Measurements from ENCODE around the gene S100G. TPM values are rescaled to one million over a fixed set of nuclear protein-coding genes. Genes with fewer than 3 reads are reported as not detected.
A peak's percentile ranks its signal among the peaks of the same experiment; 100 is the strongest.

S100G gene
- total and polyA plus RNA-seq, 2 experiments from 2014 or later = not detected

DNA sequence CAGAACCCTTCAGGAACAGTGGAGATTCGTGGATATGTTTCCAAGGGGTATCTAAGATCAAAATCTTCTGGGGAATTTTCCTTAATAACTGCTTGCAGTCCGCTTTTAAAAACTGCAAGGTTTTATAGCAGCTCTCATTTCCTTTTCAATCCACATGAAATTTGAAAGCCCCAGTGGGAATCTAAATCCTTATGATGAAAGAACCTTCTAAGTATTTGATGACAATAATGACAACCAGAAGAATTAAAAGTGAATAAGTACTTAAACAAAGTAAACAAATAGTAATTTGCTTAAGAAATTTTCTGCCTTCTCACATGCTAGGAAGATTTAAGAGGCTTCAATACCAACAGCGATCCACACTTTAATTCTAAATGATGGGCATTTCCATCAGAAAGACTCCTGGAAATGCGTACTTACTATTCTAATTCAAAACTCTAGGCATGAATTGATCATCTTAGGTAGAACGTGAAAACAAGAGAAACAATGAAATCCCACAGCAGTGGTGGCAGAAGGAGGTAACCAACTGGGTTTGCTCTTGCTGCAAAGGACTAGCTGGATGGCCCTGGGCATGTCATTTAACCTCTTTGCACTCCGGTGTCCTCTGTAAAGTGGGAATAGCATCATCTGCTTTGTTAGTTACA is 37.6 kb upstream of the S100G start:
- peaks cover 7% of the 10 kb centered on the region; the same call in 1 of the 2 replicates for H3F3A ChIP-seq (replicated peaks; ENCODE audit: low read depth)
- H3K27ac ChIP-seq (ENCODE audit: low read depth) = peak overlapping the region; percentile 86
- no peaks in the 10 kb centered on the region for H3K27me3 ChIP-seq (ENCODE audit: insufficient read depth)
- peaks cover 11% of the 10 kb centered on the region; the same call in 1 of the 2 replicates for H3K4me1 ChIP-seq (ENCODE audit: insufficient read depth)
- H3K4me3 Mint-ChIP-seq = no peak overlapping the region
- no peaks in the 10 kb centered on the region for H4K20me1 ChIP-seq (replicated peaks; ENCODE audit: insufficient read depth)
- H3K27me3 Mint-ChIP-seq (ENCODE audit: insufficient read depth, low read depth, poor library complexity) = peaks cover 2% of the 10 kb centered on the region
- H2AFZ ChIP-seq = no peak overlapping the region
- DNase-seq (ENCODE audit: low spot score) (peak; percentile 29), ATAC-seq (peak; percentile 96)
- no peaks in the 10 kb centered on the region for H3K9me2 ChIP-seq (ENCODE audit: insufficient read depth)
- H3K4me1 Mint-ChIP-seq = peaks cover 19% of the 10 kb centered on the region
- peak overlapping the region; percentile 28; the same call in 1 of the 2 replicates for H3K4me2 ChIP-seq
- TF ChIP-seq, protein P1, sequence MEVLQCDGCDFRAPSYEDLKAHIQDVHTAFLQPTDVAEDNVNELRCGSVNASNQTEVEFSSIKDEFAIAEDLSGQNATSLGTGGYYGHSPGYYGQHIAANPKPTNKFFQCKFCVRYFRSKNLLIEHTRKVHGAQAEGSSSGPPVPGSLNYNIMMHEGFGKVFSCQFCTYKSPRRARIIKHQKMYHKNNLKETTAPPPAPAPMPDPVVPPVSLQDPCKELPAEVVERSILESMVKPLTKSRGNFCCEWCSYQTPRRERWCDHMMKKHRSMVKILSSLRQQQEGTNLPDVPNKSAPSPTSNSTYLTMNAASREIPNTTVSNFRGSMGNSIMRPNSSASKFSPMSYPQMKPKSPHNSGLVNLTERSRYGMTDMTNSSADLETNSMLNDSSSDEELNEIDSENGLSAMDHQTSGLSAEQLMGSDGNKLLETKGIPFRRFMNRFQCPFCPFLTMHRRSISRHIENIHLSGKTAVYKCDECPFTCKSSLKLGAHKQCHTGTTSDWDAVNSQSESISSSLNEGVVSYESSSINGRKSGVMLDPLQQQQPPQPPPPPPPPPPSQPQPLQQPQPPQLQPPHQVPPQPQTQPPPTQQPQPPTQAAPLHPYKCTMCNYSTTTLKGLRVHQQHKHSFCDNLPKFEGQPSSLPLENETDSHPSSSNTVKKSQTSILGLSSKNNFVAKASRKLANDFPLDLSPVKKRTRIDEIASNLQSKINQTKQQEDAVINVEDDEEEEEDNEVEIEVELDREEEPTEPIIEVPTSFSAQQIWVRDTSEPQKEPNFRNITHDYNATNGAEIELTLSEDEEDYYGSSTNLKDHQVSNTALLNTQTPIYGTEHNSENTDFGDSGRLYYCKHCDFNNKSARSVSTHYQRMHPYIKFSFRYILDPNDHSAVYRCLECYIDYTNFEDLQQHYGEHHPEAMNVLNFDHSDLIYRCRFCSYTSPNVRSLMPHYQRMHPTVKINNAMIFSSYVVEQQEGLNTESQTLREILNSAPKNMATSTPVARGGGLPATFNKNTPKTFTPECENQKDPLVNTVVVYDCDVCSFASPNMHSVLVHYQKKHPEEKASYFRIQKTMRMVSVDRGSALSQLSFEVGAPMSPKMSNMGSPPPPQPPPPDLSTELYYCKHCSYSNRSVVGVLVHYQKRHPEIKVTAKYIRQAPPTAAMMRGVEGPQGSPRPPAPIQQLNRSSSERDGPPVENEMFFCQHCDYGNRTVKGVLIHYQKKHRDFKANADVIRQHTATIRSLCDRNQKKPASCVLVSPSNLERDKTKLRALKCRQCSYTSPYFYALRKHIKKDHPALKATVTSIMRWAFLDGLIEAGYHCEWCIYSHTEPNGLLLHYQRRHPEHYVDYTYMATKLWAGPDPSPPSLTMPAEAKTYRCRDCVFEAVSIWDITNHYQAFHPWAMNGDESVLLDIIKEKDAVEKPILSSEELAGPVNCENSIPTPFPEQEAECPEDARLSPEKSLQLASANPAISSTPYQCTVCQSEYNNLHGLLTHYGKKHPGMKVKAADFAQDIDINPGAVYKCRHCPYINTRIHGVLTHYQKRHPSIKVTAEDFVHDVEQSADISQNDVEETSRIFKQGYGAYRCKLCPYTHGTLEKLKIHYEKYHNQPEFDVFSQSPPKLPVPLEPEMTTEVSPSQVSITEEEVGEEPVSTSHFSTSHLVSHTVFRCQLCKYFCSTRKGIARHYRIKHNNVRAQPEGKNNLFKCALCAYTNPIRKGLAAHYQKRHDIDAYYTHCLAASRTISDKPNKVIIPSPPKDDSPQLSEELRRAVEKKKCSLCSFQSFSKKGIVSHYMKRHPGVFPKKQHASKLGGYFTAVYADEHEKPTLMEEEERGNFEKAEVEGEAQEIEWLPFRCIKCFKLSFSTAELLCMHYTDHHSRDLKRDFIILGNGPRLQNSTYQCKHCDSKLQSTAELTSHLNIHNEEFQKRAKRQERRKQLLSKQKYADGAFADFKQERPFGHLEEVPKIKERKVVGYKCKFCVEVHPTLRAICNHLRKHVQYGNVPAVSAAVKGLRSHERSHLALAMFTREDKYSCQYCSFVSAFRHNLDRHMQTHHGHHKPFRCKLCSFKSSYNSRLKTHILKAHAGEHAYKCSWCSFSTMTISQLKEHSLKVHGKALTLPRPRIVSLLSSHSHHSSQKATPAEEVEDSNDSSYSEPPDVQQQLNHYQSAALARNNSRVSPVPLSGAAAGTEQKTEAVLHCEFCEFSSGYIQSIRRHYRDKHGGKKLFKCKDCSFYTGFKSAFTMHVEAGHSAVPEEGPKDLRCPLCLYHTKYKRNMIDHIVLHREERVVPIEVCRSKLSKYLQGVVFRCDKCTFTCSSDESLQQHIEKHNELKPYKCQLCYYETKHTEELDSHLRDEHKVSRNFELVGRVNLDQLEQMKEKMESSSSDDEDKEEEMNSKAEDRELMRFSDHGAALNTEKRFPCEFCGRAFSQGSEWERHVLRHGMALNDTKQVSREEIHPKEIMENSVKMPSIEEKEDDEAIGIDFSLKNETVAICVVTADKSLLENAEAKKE (CRISPR knock-in tag; IDR thresholded peaks at IDR 0.05) = peak; percentile 51; the same call in 1 of the 2 replicates
- TF ChIP-seq STAT1 (IDR thresholded peaks at IDR 0.05; ENCODE audit: unreplicated experiment) = no peak
- peak; percentile 98 for TF ChIP-seq NANOG (IDR thresholded peaks at IDR 0.05; ENCODE audit: borderline replicate concordance)
- TF ChIP-seq REST (IDR thresholded peaks at IDR 0.05; ENCODE audit: unreplicated experiment) = no peak
- TF ChIP-seq POLR2AphosphoS5 (IDR thresholded peaks at IDR 0.05; ENCODE audit: low read depth) = 0 out of 2 replicates have a peak, but pooled peaks have one; percentile 27
- TF ChIP-seq, protein P2, sequence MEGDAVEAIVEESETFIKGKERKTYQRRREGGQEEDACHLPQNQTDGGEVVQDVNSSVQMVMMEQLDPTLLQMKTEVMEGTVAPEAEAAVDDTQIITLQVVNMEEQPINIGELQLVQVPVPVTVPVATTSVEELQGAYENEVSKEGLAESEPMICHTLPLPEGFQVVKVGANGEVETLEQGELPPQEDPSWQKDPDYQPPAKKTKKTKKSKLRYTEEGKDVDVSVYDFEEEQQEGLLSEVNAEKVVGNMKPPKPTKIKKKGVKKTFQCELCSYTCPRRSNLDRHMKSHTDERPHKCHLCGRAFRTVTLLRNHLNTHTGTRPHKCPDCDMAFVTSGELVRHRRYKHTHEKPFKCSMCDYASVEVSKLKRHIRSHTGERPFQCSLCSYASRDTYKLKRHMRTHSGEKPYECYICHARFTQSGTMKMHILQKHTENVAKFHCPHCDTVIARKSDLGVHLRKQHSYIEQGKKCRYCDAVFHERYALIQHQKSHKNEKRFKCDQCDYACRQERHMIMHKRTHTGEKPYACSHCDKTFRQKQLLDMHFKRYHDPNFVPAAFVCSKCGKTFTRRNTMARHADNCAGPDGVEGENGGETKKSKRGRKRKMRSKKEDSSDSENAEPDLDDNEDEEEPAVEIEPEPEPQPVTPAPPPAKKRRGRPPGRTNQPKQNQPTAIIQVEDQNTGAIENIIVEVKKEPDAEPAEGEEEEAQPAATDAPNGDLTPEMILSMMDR (conservative IDR thresholded peaks at IDR 0.05; ENCODE audit: low read depth in 2 of 2) = no peak
- H3K36me3 Mint-ChIP-seq (ENCODE audit: low read depth) = peaks cover 69% of the 10 kb centered on the region
- no peak overlapping the region for H3K4me3 ChIP-seq
- H3K36me3 ChIP-seq (ENCODE audit: insufficient read depth) = no peaks in the 10 kb centered on the region
- no peak overlapping the region for H3K27ac Mint-ChIP-seq
- no peaks in the 10 kb centered on the region for H3K79me2 ChIP-seq (replicated peaks; ENCODE audit: insufficient read depth)
- peaks cover 5% of the 10 kb centered on the region; the same call in 1 of the 3 replicates for H3K9me3 Mint-ChIP-seq

All from GM23338 (cell line).